Smooth muscle cell (in vitro differentiated cells): ENCODE measurements around the gene BTRC. TPM values are rescaled to one million over a fixed set of nuclear protein-coding genes. Genes with fewer than 3 reads are reported as not detected.

Experiments used
- DNase-seq: peaks from one replicate; lab custom pipeline; 2025; ENCODE audit not compliant: unreplicated experiment; lab: John Stamatoyannopoulos, UW
- H2AFZ ChIP-seq: fragments of 200-600 bp; sonication (generic); 2 replicates; pipeline ENCODE4 v1.6.0; 2016; ENCODE audit warnings: antibody characterized with exemption, low read depth, mild to moderate bottlenecking
- H3F3A ChIP-seq: fragments of 200-600 bp; sonication (generic); 2 replicates; pipeline ENCODE4 v1.6.0; 2017; ENCODE audit warnings: antibody characterized with exemption, low read depth
- H3K27ac ChIP-seq: fragments of 200-600 bp; sonication (generic); 2 replicates; pipeline ENCODE4 v1.5.1; 2016; ENCODE audit warnings: low read depth, mild to moderate bottlenecking
- H3K27me3 ChIP-seq: fragments of 200-600 bp; sonication (generic); 2 replicates; pipeline ENCODE4 v1.6.1; 2016; ENCODE audit warnings: low read depth, mild to moderate bottlenecking
- H3K36me3 ChIP-seq: fragments of 200-600 bp; sonication (generic); 2 replicates; pipeline ENCODE4 v1.5.1; 2016; ENCODE audit warnings: low read depth
- H3K4me1 ChIP-seq: fragments of 200-600 bp; sonication (generic); 2 replicates; pipeline ENCODE4 v1.5.1; 2016; ENCODE audit warnings: low read depth
- H3K4me2 ChIP-seq: fragments of 200-600 bp; sonication (generic); 2 replicates; pipeline ENCODE4 v1.6.0; 2016; ENCODE audit warnings: mild to moderate bottlenecking
- H3K4me3 ChIP-seq: fragments of 200-600 bp; sonication (generic); 2 replicates; pipeline ENCODE4 v1.5.1; 2016; ENCODE audit warnings: mild to moderate bottlenecking
- H3K79me2 ChIP-seq: fragments of 200-600 bp; sonication (generic); 2 replicates; pipeline ENCODE4 v1.6.0; 2016; ENCODE audit warnings: low read depth, mild to moderate bottlenecking
- H3K9ac ChIP-seq: fragments of 200-600 bp; sonication (generic); 2 replicates; pipeline ENCODE4 v1.6.0; 2016; ENCODE audit warnings: low read depth
- H3K9me3 ChIP-seq: fragments of 200-600 bp; sonication (generic); replicated peaks from 2 replicates; pipeline ENCODE4 v1.5.1; 2016; ENCODE audit warnings: low read depth
- H4K20me1 ChIP-seq: fragments of 200-600 bp; sonication (generic); 2 replicates; pipeline ENCODE4 v1.6.0; 2016; ENCODE audit warnings: low read depth
- CTCF ChIP-seq: fragments of 200-600 bp; sonication (generic); IDR thresholded peaks from 2 replicates; pipeline ENCODE4 v1.5.1; 2017; ENCODE audit warnings: borderline replicate concordance, mild to moderate bottlenecking, antibody characterized with exemption; ENCODE audit not compliant: insufficient read depth, poor library complexity, severe bottlenecking
- WGBS: methylation state at CpG from one replicate; pipeline ENCODE4 v1.1.7; 2016; ENCODE audit warnings: low lambda C conversion rate; 5-methylcytosine and 5-hydroxymethylcytosine counted together
- polyA plus RNA-seq: library from polyadenylated mRNA; unstranded; fragments of >200 nt; fragmentation: Nextera tagmentation; extraction: Ambion mirVana; gene quantifications from 2 replicates; pipeline ENCODE4 v1.2.1, GENCODE V29; 2016
- total RNA-seq: library from RNA; depleted of rRNA; stranded (reverse); fragments of >200 nt; gene quantifications from 2 replicates; pipeline ENCODE4 v1.2.3, GENCODE V29; 2014

Gene BTRC
- total and polyA plus RNA-seq, 2 experiments from 2014 or later = 9.6 to 16.8 TPM

GRCh38 chr10:101394524-101395133, 40.7 kb downstream of the BTRC start:
- Histone ChIP-seq H3K79me2 (peaks cover 20% of the 10 kb centered on the region), H3K4me1 (peaks cover 6% of the 10 kb centered on the region), H3K27ac (no peak overlapping the region), H3F3A (no peaks in the 10 kb centered on the region), H3K9me3 (no peaks in the 10 kb centered on the region), H2AFZ (no peak overlapping the region), H3K9ac (no peak overlapping the region), H3K4me3 (no peak overlapping the region), H4K20me1 (peaks cover 97% of the 10 kb centered on the region), H3K27me3 (no peaks in the 10 kb centered on the region), H3K4me2 (no peak overlapping the region), H3K36me3 (no peaks in the 10 kb centered on the region)
- TF ChIP-seq CTCF = no peak
- DNase-seq = no peak
- WGBS = 70% methylated on average over 5 of the region's 5 CpGs

- Histone ChIP-seq H3K4me3 (no peak overlapping the region), H2AFZ (no peak overlapping the region), H3K4me2 (no peak overlapping the region), H3K79me2 (peaks cover 24% of the 10 kb centered on the region), H3K27me3 (no peaks in the 10 kb centered on the region), H3K27ac (no peak overlapping the region), H3K4me1 (peaks cover 6% of the 10 kb centered on the region), H3K9ac (no peak overlapping the region), H3K36me3 (no peaks in the 10 kb centered on the region), H3K9me3 (no peaks in the 10 kb centered on the region), H3F3A (no peaks in the 10 kb centered on the region), H4K20me1 (peaks cover 100% of the 10 kb centered on the region)
- no peak for TF ChIP-seq CTCF
- no peak for DNase-seq
Measured at GRCh38 chr10:101397140-101397539, 43.2 kb downstream of the BTRC start.

GRCh38 chr10:101400585-101400984, 46.6 kb downstream of the BTRC start:
- WGBS = 87% methylated on average over 3 of the region's 3 CpGs
- no peak for DNase-seq
- no peak overlapping the region for H3K4me3 ChIP-seq
- no peaks in the 10 kb centered on the region for H3K36me3 ChIP-seq
- H3K4me1 ChIP-seq = no peaks in the 10 kb centered on the region
- H2AFZ ChIP-seq = no peak overlapping the region
- H3K79me2 ChIP-seq = peaks cover 37% of the 10 kb centered on the region
- peaks cover 97% of the 10 kb centered on the region for H4K20me1 ChIP-seq
- no peaks in the 10 kb centered on the region for H3F3A ChIP-seq
- no peaks in the 10 kb centered on the region for H3K27me3 ChIP-seq
- H3K4me2 ChIP-seq = no peak overlapping the region
- no peak overlapping the region for H3K9ac ChIP-seq
- no peak overlapping the region for H3K27ac ChIP-seq
- no peaks in the 10 kb centered on the region for H3K9me3 ChIP-seq
- no peak for TF ChIP-seq CTCF

GRCh38 chr10:101402711-101403110, 48.7 kb downstream of the BTRC start:
- no peak for DNase-seq
- no peaks in the 10 kb centered on the region for H3F3A ChIP-seq
- H3K36me3 ChIP-seq = no peaks in the 10 kb centered on the region
- no peak overlapping the region for H3K4me2 ChIP-seq
- no peaks in the 10 kb centered on the region for H3K9me3 ChIP-seq
- peaks cover 44% of the 10 kb centered on the region for H3K79me2 ChIP-seq
- no peaks in the 10 kb centered on the region for H3K4me1 ChIP-seq
- peaks cover 90% of the 10 kb centered on the region for H4K20me1 ChIP-seq
- H3K9ac ChIP-seq = no peak overlapping the region
- no peak overlapping the region for H2AFZ ChIP-seq
- no peak overlapping the region for H3K27ac ChIP-seq
- no peak overlapping the region for H3K4me3 ChIP-seq
- no peaks in the 10 kb centered on the region for H3K27me3 ChIP-seq
- no peak for TF ChIP-seq CTCF
